H1 (cell line): ENCODE results near the gene RFC1. TPM values are rescaled to one million over a fixed set of nuclear protein-coding genes. Genes with fewer than 3 reads are reported as not detected.

ENCODE experiments used
- CTCF ChIA-PET: fragments of 300-600 bp; sonication (Branson Sonifier 250); formaldehyde crosslinking; loops from one replicate; lab custom pipeline; 2021; ENCODE audit not compliant: partially characterized antibody; lab: Charles Lee
- POLR2A ChIA-PET: fragments of 300-600 bp; sonication (Branson Sonifier 250); formaldehyde crosslinking; loops from one replicate; lab custom pipeline; 2021; ENCODE audit warnings: inconsistent platforms; ENCODE audit not compliant: partially characterized antibody; lab: Charles Lee
- DNase-seq, 2 experiments: peaks; one replicate each; pipeline versions ENCODE4 v3.0.0 to v3.0.0-alpha.2; 2010 to 2022; ENCODE audit warnings: low spot score in 2 of 2, low read depth in 1 of 2, mixed read lengths in 1 of 2
- FAIRE-seq: peaks from 2 replicates; lab custom pipeline; 2011; peaks lifted over from hg19 to GRCh38; lab: Jason Lieb, UNC
- H2AFZ ChIP-seq: 2 replicates; pipeline ENCODE4 v1.8.1; 2012; ENCODE audit warnings: low read length, inconsistent platforms
- H2AK5ac ChIP-seq: 2 replicates; pipeline ENCODE4 v1.6.1; 2013; ENCODE audit warnings: low read depth, low read length
- H2BK120ac ChIP-seq: replicated peaks from 2 replicates; pipeline ENCODE3; 2013; ENCODE audit warnings: low read depth, low read length, inconsistent platforms
- H2BK12ac ChIP-seq: 2 replicates; pipeline ENCODE4 v1.6.1; 2013; ENCODE audit warnings: low read depth, low read length
- H2BK15ac ChIP-seq: 2 replicates; pipeline ENCODE4 v1.6.1; 2013; ENCODE audit warnings: low read length
- H2BK20ac ChIP-seq: 2 replicates; pipeline ENCODE4 v1.6.1; 2013; ENCODE audit warnings: low read length
- H2BK5ac ChIP-seq: 2 replicates; pipeline ENCODE4 v1.6.1; 2013; ENCODE audit warnings: low read depth, low read length
- H3K14ac ChIP-seq: 2 replicates; pipeline ENCODE4 v1.6.1; 2013; ENCODE audit warnings: inconsistent platforms; ENCODE audit not compliant: insufficient read length
- H3K18ac ChIP-seq: 2 replicates; pipeline ENCODE4 v1.6.1; 2013; ENCODE audit warnings: low read length; ENCODE audit errors: extremely low read depth
- H3K23ac ChIP-seq: 2 replicates; pipeline ENCODE4 v1.6.1; 2013; ENCODE audit warnings: inconsistent platforms; ENCODE audit not compliant: insufficient read length
- H3K23me2 ChIP-seq: 2 replicates; pipeline ENCODE4 v1.6.1; 2013; ENCODE audit warnings: low read depth, low read length
- H3K27ac ChIP-seq: 2 replicates; pipeline ENCODE4 v1.6.1; 2011; ENCODE audit warnings: low read depth, low read length, inconsistent platforms
- H3K27me3 ChIP-seq, 4 experiments: replicated peaks in 1 of 4; 1 replicate in 1 of 4; 2 replicates in 3 of 4; pipeline versions ENCODE4 v1.6.1 to v1.8.1; 2011 to 2013; ENCODE audit warnings: low read length in 3 of 4, mild to moderate bottlenecking in 3 of 4, inconsistent platforms in 2 of 4, mixed read lengths in 2 of 4, moderate library complexity in 1 of 4; ENCODE audit not compliant: control insufficient read depth in 3 of 4, insufficient read depth in 3 of 4; ENCODE audit errors: extremely low read depth in 1 of 4
- H3K36me3 ChIP-seq, 4 experiments: 2 replicates each; pipeline versions ENCODE4 v1.6.1 to v1.8.1; 2011 to 2013; ENCODE audit warnings: mild to moderate bottlenecking in 4 of 4, low read length in 3 of 4, moderate library complexity in 2 of 4, control low read depth in 1 of 4, inconsistent platforms in 1 of 4; ENCODE audit not compliant: insufficient read depth in 4 of 4, control insufficient read depth in 2 of 4
- H3K4ac ChIP-seq: replicated peaks from 2 replicates; pipeline ENCODE3; 2013; ENCODE audit warnings: low read length, low read depth, mixed read lengths, inconsistent platforms; ENCODE audit not compliant: insufficient read length
- H3K4me1 ChIP-seq, 4 experiments: replicated peaks in 1 of 4; 1 replicate in 1 of 4; 2 replicates in 3 of 4; pipeline versions ENCODE4 v1.6.1 to v1.8.1; 2011 to 2013; ENCODE audit warnings: low read length in 3 of 4, inconsistent platforms in 2 of 4, mixed read lengths in 1 of 4; ENCODE audit not compliant: insufficient read depth in 4 of 4, control insufficient read depth in 3 of 4
- H3K4me2 ChIP-seq, 2 experiments: 2 replicates each; pipeline versions ENCODE4 v1.6.1 to v1.8.1; 2011 to 2013; ENCODE audit warnings: low read depth in 2 of 2, low read length in 2 of 2, control low read depth in 1 of 2, inconsistent platforms in 1 of 2, mild to moderate bottlenecking in 1 of 2; ENCODE audit not compliant: insufficient read depth in 1 of 2
- H3K4me3 ChIP-seq, 4 experiments: fragments of 200-600, 300-600 bp in 1 of 4; sonication (generic), shearing (Covaris generic), sonication (Bioruptor Twin) in 1 of 4; 2 replicates each; pipeline versions ENCODE4 v1.5.1 to v1.8.1; 2011 to 2016; ENCODE audit warnings: low read length in 4 of 4, low read depth in 3 of 4, control low read depth in 2 of 4, inconsistent platforms in 2 of 4, mild to moderate bottlenecking in 2 of 4, mixed read lengths in 1 of 4, moderate library complexity in 1 of 4; ENCODE audit not compliant: insufficient read depth in 2 of 4; ENCODE audit errors: extremely low read depth in 1 of 4
- H3K56ac ChIP-seq: replicated peaks from 2 replicates; pipeline ENCODE3; 2013; ENCODE audit warnings: low read depth, mild to moderate bottlenecking, mixed read lengths, low read length, inconsistent platforms; ENCODE audit not compliant: insufficient read length
- H3K79me1 ChIP-seq: 2 replicates; pipeline ENCODE4 v1.6.1; 2013; ENCODE audit warnings: low read depth, low read length, control low read depth
- H3K79me2 ChIP-seq, 2 experiments: 2 replicates each; pipeline versions ENCODE4 v1.6.1 to v1.8.1; 2012 to 2013; ENCODE audit warnings: low read length in 2 of 2, mild to moderate bottlenecking in 2 of 2, inconsistent platforms in 1 of 2; ENCODE audit not compliant: insufficient read depth in 2 of 2, control insufficient read depth in 1 of 2
- H3K9ac ChIP-seq, 4 experiments: replicated peaks in 1 of 4; 1 replicate in 1 of 4; 2 replicates in 3 of 4; pipeline versions ENCODE4 v1.6.1 to v1.8.1; 2011 to 2013; ENCODE audit warnings: low read depth in 3 of 4, low read length in 3 of 4, control low read depth in 2 of 4, mild to moderate bottlenecking in 2 of 4, moderate library complexity in 2 of 4, inconsistent platforms in 1 of 4; ENCODE audit errors: extremely low read depth in 1 of 4
- H3K9me3 ChIP-seq, 2 experiments: 2 replicates each; pipeline versions ENCODE4 v1.6.1 to v1.8.1; 2012 to 2013; ENCODE audit warnings: mild to moderate bottlenecking in 2 of 2, moderate library complexity in 2 of 2, control low read depth in 1 of 2, inconsistent platforms in 1 of 2, low read depth in 1 of 2, low read length in 1 of 2, mixed read lengths in 1 of 2; ENCODE audit not compliant: insufficient read depth in 2 of 2
- H4K20me1 ChIP-seq, 2 experiments: replicated peaks in 1 of 2; 2 replicates each; pipeline versions ENCODE3 to v1.8.1; 2011 to 2013; ENCODE audit warnings: inconsistent platforms in 2 of 2, low read length in 2 of 2, mild to moderate bottlenecking in 1 of 2; ENCODE audit not compliant: insufficient read depth in 2 of 2, control insufficient read depth in 1 of 2
- H4K5ac ChIP-seq: 2 replicates; pipeline ENCODE4 v1.6.1; 2013; ENCODE audit warnings: low read length, low read depth, mixed read lengths, inconsistent platforms; ENCODE audit not compliant: insufficient read length
- H4K8ac ChIP-seq: 2 replicates; pipeline ENCODE4 v1.8.0; 2013; ENCODE audit warnings: mild to moderate bottlenecking, moderate library complexity, low read length, inconsistent platforms; ENCODE audit not compliant: insufficient read depth; ENCODE audit errors: extremely low read depth
- H4K91ac ChIP-seq: replicated peaks from 2 replicates; pipeline ENCODE3; 2013; ENCODE audit warnings: low read length, mixed read lengths, inconsistent platforms; ENCODE audit not compliant: insufficient read length
- ASH2L ChIP-seq: fragments of 200-600, 300-600 bp; sonication (generic); IDR thresholded peaks from one replicate; pipeline ENCODE4 v1.7.1; 2017; ENCODE audit warnings: low read length
- ATF2 ChIP-seq: IDR thresholded peaks from 2 replicates; pipeline ENCODE4 v1.6.1; 2012; ENCODE audit warnings: low read length, inconsistent platforms
- ATF3 ChIP-seq: IDR thresholded peaks from 2 replicates; pipeline ENCODE4 v1.6.1; 2011; ENCODE audit warnings: low read depth, mild to moderate bottlenecking, low read length; ENCODE audit not compliant: insufficient read depth
- BRCA1 ChIP-seq: IDR thresholded peaks from 2 replicates; pipeline ENCODE4 v1.6.1; 2012; ENCODE audit warnings: low read depth, low read length, improper control_type of control experiment
- CBX5 ChIP-seq: fragments of 300-800, 300-1000 bp; sonication (generic); IDR thresholded peaks from 2 replicates; pipeline ENCODE4 v1.7.1; 2016; ENCODE audit warnings: antibody characterized with exemption, low read length, low read depth
- KDM4A ChIP-seq: IDR thresholded peaks from one replicate; pipeline ENCODE4 v1.7.1; 2012; ENCODE audit warnings: low read depth, mild to moderate bottlenecking, moderate library complexity, low read length, inconsistent platforms; ENCODE audit not compliant: severe bottlenecking
- NRF1 ChIP-seq: IDR thresholded peaks from 2 replicates; pipeline ENCODE4 v1.6.1; 2011; ENCODE audit warnings: mild to moderate bottlenecking, low read depth, low read length, improper control_type of control experiment
- RBBP5 ChIP-seq: IDR thresholded peaks from 2 replicates; pipeline ENCODE4 v1.7.1; 2012; ENCODE audit warnings: low read depth, mild to moderate bottlenecking, inconsistent platforms, low read length, moderate library complexity, borderline replicate concordance
- TAF7 ChIP-seq: optimal IDR thresholded peaks from 2 replicates; pipeline ENCODE3; 2011; ENCODE audit warnings: low read depth, mild to moderate bottlenecking, inconsistent platforms, low read length, moderate library complexity, borderline replicate concordance
- YY1 ChIP-seq: IDR thresholded peaks from 2 replicates; pipeline ENCODE4 v1.6.1; 2011; ENCODE audit warnings: low read depth, mild to moderate bottlenecking, low read length
- ZNF274 ChIP-seq: IDR thresholded peaks from 2 replicates; pipeline ENCODE4 v1.7.0; 2012; ENCODE audit warnings: low read length, borderline replicate concordance; ENCODE audit errors: extremely low read depth
- WGBS, 2 experiments: shearing (Covaris generic) in 1 of 2; methylation state at CpG; one replicate each; pipeline versions ENCODE4 v1.1.6 to v1.1.7; 2013 to 2015; ENCODE audit warnings: low lambda C conversion rate in 2 of 2, mixed read lengths in 2 of 2, inconsistent platforms in 1 of 2, low coverage in 1 of 2, missing lambda C conversion rate in 1 of 2; ENCODE audit not compliant: insufficient replicate concordance in 2 of 2, insufficient coverage in 1 of 2, insufficient read length in 1 of 2; ENCODE audit errors: extremely low coverage in 1 of 2, missing lambda C conversion rate in 1 of 2; 5-methylcytosine and 5-hydroxymethylcytosine counted together
- polyA plus RNA-seq, 7 experiments: library from polyadenylated mRNA; depleted of rRNA in 3 of 7; stranded (reverse) in 5 of 7; unstranded in 2 of 7; fragments of >200 nt in 5 of 7; fragments of 200-250 nt in 2 of 7; gene quantifications; 1 replicate in 5 of 7; 2 replicates in 1 of 7; 4 replicates in 1 of 7; pipeline versions ENCODE4 v1.2.1 to v1.2.3, GENCODE V29; 2011 to 2013; ENCODE audit warnings: missing spikeins in 2 of 7, mixed read lengths in 2 of 7
- total RNA-seq: library from RNA; stranded (reverse); fragmentation: NEBNext Ultra II Directional; extraction: Animal tissue kit (Norgen Biotek cat#: 25700); gene quantifications from 2 replicates; pipeline ENCODE4 v1.2.1, GENCODE V29; 2021

Gene RFC1
- total and polyA plus RNA-seq, 2 of the 8 experiments (the other 6 are each of a cell fraction or from before 2014, with no cell fraction given) = 16.0 to 83.8 TPM

DNA sequence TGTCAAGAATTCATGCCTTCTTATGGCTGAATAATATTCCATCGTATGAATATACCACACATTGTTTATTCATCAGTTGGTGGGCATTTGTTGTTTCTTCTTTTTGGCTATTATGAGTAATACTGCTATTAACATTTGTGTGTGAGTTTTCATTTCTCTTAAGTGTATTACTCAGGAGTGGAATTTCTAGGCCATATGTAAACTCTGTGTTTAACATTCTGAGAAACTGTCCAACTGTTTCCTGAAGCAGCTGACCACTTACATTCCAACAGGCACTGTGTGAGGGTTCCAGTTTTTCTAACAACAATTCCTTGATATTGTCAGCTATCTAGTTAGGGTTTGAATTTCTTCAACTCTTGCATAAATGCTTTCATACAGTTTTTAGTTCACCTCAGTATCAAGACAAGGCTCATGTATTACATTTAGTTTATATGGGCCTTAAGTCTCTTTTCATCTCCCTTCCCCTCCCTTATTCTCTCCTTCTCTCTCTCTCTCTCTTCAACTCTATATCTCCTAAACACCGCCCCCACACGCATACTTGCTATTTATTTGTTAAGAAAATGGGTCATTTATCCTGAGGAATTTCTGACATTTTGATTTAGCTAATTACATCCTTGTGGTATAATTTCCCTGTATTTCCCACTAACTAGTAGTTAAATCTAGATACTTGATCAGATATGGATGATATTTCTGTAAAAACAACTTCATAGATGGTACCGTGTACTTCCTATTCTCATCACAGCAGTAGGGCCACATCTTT, 106.4 kb downstream of the RFC1 start:
- no peak overlapping the region for H3K23ac ChIP-seq
- no peak overlapping the region for H3K18ac ChIP-seq
- no peaks in the 10 kb centered on the region for H3K9me3 ChIP-seq
- H3K27me3 ChIP-seq = no peaks in the 10 kb centered on the region
- no peak overlapping the region for H3K27ac ChIP-seq
- no peak overlapping the region for H3K4ac ChIP-seq
- H2BK5ac ChIP-seq = no peak overlapping the region
- CTCF ChIA-PET = no interaction called here
- no peak overlapping the region for H3K14ac ChIP-seq
- H3K23me2 ChIP-seq = no peaks in the 10 kb centered on the region
- TF ChIP-seq CBX5 (no peak), ATF3 (no peak), RBBP5 (no peak), KDM4A (no peak), BRCA1 (no peak), ASH2L (no peak), TAF7 (no peak), NRF1 (no peak), YY1 (no peak), ZNF274 (no peak), ATF2 (no peak)
- H3K36me3 ChIP-seq = peaks cover 0 to 4% (median 0%) of the 10 kb centered on the region in 4 experiments; a peak in 5 of 8 replicates
- no peak overlapping the region for H2BK120ac ChIP-seq
- POLR2A ChIA-PET = no interaction called here
- no peaks in the 10 kb centered on the region for H4K20me1 ChIP-seq
- H2AK5ac ChIP-seq = no peak overlapping the region
- 98 to 100% methylated on average over 2 to 4 of the region's 4 CpGs for WGBS, 2 experiments
- FAIRE-seq (no peak), DNase-seq (no peak)
- no peak overlapping the region for H4K91ac ChIP-seq
- no peak overlapping the region for H3K4me3 ChIP-seq
- no peak overlapping the region for H2BK20ac ChIP-seq
- no peak overlapping the region for H4K8ac ChIP-seq
- H2AFZ ChIP-seq = no peak overlapping the region
- H3K4me2 ChIP-seq = no peak overlapping the region
- H2BK15ac ChIP-seq = no peak overlapping the region
- no peak overlapping the region for H3K9ac ChIP-seq
- H3K56ac ChIP-seq = no peak overlapping the region
- no peak overlapping the region for H4K5ac ChIP-seq
- peaks cover 0 to 2% (median 0%) of the 10 kb centered on the region in 4 experiments; a peak in 1 of 7 replicates for H3K4me1 ChIP-seq
- H2BK12ac ChIP-seq = no peak overlapping the region
- H3K79me1 ChIP-seq = no peaks in the 10 kb centered on the region
- no peaks in the 10 kb centered on the region for H3K79me2 ChIP-seq
